Measurements from ENCODE around the gene FOXO3.

DNA sequence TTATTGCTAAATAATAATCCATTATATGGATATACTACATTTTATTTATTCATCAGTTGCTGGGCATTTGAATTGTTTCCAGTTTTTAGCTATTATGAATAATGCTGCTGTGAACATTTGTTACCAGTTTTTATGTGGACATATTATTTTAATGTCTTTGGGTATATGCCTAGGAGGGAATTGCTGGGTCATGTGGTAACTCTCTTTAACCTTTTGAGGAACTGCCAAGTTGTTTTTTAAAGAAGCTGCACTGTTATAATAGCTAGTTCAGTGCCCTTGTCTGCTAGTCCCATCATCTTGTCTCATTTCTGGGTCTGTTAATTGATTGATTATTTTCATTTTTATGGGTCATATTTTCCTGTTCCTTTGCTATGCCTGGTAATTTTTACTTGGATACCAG, 56.3 kb downstream of the FOXO3 start:
- TF ChIP-seq DR1 (CRISPR knock-in tag; IDR thresholded peaks at IDR 0.05) (no peak), ETS1 (CRISPR knock-in tag; IDR thresholded peaks at IDR 0.05) (no peak), ESRRA (CRISPR knock-in tag; IDR thresholded peaks at IDR 0.05; ENCODE audit: low read depth) (no peak), NR2F6 (IDR thresholded peaks at IDR 0.05) (no peak), NR2F6 (CRISPR knock-in tag; IDR thresholded peaks at IDR 0.05) (no peak), ZNF274 (CRISPR knock-in tag; IDR thresholded peaks at IDR 0.05) (no peak)
